ENCODE data around the gene CEP164. TPM values are rescaled to one million over a fixed set of nuclear protein-coding genes. Genes with fewer than 3 reads are reported as not detected.

CEP164 gene
- total and polyA plus RNA-seq, 9 of the 15 experiments (the other 6 are each of a cell fraction or from before 2014, with no cell fraction given), result 2.1 to 16.5 (median 10.4) TPM

Other genes with a start within 250 kb of the CEP164 start
Only the 7 nearest of the 8 such genes appear.
- gene PAFAH1B2, start 183.6 kb upstream of the CEP164 start, total RNA-seq (2014; rRNA removed), result 61.0 and 64.9 TPM in 2 replicates
- 94.7 and 109 TPM in 2 replicates for gene PAFAH1B2, start 183.6 kb upstream of the CEP164 start, total RNA-seq (2014; rRNA removed; fragmentation: Illumina TruSeq; extraction: Trizol)
- gene PAFAH1B2, start 183.6 kb upstream of the CEP164 start, total RNA-seq (2015; rRNA removed; fragmentation: Illumina TruSeq; extraction: Trizol), result 70.4 and 74.2 TPM in 2 replicates
- 82.3 and 90.2 TPM in 2 replicates for gene PAFAH1B2, start 183.6 kb upstream of the CEP164 start, total RNA-seq (2021)
- 43.3 and 55.3 TPM in 2 replicates for gene PAFAH1B2, start 183.6 kb upstream of the CEP164 start, polyA plus RNA-seq (2011; rRNA removed)
- 38.0 and 39.3 TPM in 2 replicates for gene PAFAH1B2, start 183.6 kb upstream of the CEP164 start, polyA plus RNA-seq (2014; fragmentation: Illumina TruSeq; extraction: Trizol)
- 10 to 100 TPM; 27.8 to 81.6 TPM for gene PAFAH1B2, start 183.6 kb upstream of the CEP164 start, polyA plus RNA-seq (2014; fragmentation: Nextera tagmentation; extraction: Ambion mirVana)
- gene PAFAH1B2, start 183.6 kb upstream of the CEP164 start, polyA plus RNA-seq (2014; rRNA removed), result 34.5 and 36.4 TPM in 2 replicates
- 5.9 and 7.1 TPM in 2 replicates for gene SIDT2, start 149.1 kb upstream of the CEP164 start, total RNA-seq (2014; rRNA removed)
- 4.4 and 6.5 TPM in 2 replicates for gene SIDT2, start 149.1 kb upstream of the CEP164 start, total RNA-seq (2014; rRNA removed; fragmentation: Illumina TruSeq; extraction: Trizol)
- 6.1 and 7.0 TPM in 2 replicates for gene SIDT2, start 149.1 kb upstream of the CEP164 start, total RNA-seq (2015; rRNA removed; fragmentation: Illumina TruSeq; extraction: Trizol)
- gene SIDT2, start 149.1 kb upstream of the CEP164 start, total RNA-seq (2021), result 17.7 and 20.2 TPM in 2 replicates
- gene SIDT2, start 149.1 kb upstream of the CEP164 start, polyA plus RNA-seq (2011; rRNA removed), result 11.5 and 21.7 TPM in 2 replicates
- 14.4 and 15.6 TPM in 2 replicates for gene SIDT2, start 149.1 kb upstream of the CEP164 start, polyA plus RNA-seq (2014; fragmentation: Illumina TruSeq; extraction: Trizol)
- gene SIDT2, start 149.1 kb upstream of the CEP164 start, polyA plus RNA-seq (2014; fragmentation: Nextera tagmentation; extraction: Ambion mirVana), result 1 to 10 TPM; 2.4 to 3.6 TPM
- 14.1 and 22.2 TPM in 2 replicates for gene SIDT2, start 149.1 kb upstream of the CEP164 start, polyA plus RNA-seq (2014; rRNA removed)
- 0.95 and 1.3 TPM in 2 replicates for gene TAGLN, start 128.5 kb upstream of the CEP164 start, total RNA-seq (2014; rRNA removed)
- gene TAGLN, start 128.5 kb upstream of the CEP164 start, total RNA-seq (2014; rRNA removed; fragmentation: Illumina TruSeq; extraction: Trizol), result 1.1 and 1.4 TPM in 2 replicates
- gene TAGLN, start 128.5 kb upstream of the CEP164 start, total RNA-seq (2015; rRNA removed; fragmentation: Illumina TruSeq; extraction: Trizol), result 0.87 and 1.2 TPM in 2 replicates
- 3.5 and 3.6 TPM in 2 replicates for gene TAGLN, start 128.5 kb upstream of the CEP164 start, total RNA-seq (2021)
- gene TAGLN, start 128.5 kb upstream of the CEP164 start, polyA plus RNA-seq (2011; rRNA removed), result 3.0 and 3.1 TPM in 2 replicates
- 2.4 and 2.8 TPM in 2 replicates for gene TAGLN, start 128.5 kb upstream of the CEP164 start, polyA plus RNA-seq (2014; fragmentation: Illumina TruSeq; extraction: Trizol)
- gene TAGLN, start 128.5 kb upstream of the CEP164 start, polyA plus RNA-seq (2014; fragmentation: Nextera tagmentation; extraction: Ambion mirVana), result under 1 TPM; 0.21 to 0.56 TPM
- 3.2 and 4.9 TPM in 2 replicates for gene TAGLN, start 128.5 kb upstream of the CEP164 start, polyA plus RNA-seq (2014; rRNA removed)
- gene PCSK7, start 95.8 kb upstream of the CEP164 start, total RNA-seq (2014; rRNA removed), result 15.2 and 20.8 TPM in 2 replicates
- gene PCSK7, start 95.8 kb upstream of the CEP164 start, total RNA-seq (2014; rRNA removed; fragmentation: Illumina TruSeq; extraction: Trizol), result 15.2 and 15.6 TPM in 2 replicates
- 16.7 and 18.2 TPM in 2 replicates for gene PCSK7, start 95.8 kb upstream of the CEP164 start, total RNA-seq (2015; rRNA removed; fragmentation: Illumina TruSeq; extraction: Trizol)
- 29.2 and 30.4 TPM in 2 replicates for gene PCSK7, start 95.8 kb upstream of the CEP164 start, total RNA-seq (2021)
- gene PCSK7, start 95.8 kb upstream of the CEP164 start, polyA plus RNA-seq (2011; rRNA removed), result 14.9 and 15.6 TPM in 2 replicates
- 19.9 and 22.1 TPM in 2 replicates for gene PCSK7, start 95.8 kb upstream of the CEP164 start, polyA plus RNA-seq (2014; fragmentation: Illumina TruSeq; extraction: Trizol)
- 1 to 10 TPM; 3.1 to 3.9 TPM for gene PCSK7, start 95.8 kb upstream of the CEP164 start, polyA plus RNA-seq (2014; fragmentation: Nextera tagmentation; extraction: Ambion mirVana)
- gene PCSK7, start 95.8 kb upstream of the CEP164 start, polyA plus RNA-seq (2014; rRNA removed), result 25.3 and 27.7 TPM in 2 replicates
- 6.6 and 10.1 TPM in 2 replicates for gene RNF214, start 95.2 kb upstream of the CEP164 start, total RNA-seq (2014; rRNA removed)
- 11.9 and 13.5 TPM in 2 replicates for gene RNF214, start 95.2 kb upstream of the CEP164 start, total RNA-seq (2014; rRNA removed; fragmentation: Illumina TruSeq; extraction: Trizol)
- gene RNF214, start 95.2 kb upstream of the CEP164 start, total RNA-seq (2015; rRNA removed; fragmentation: Illumina TruSeq; extraction: Trizol), result 9.5 and 10.2 TPM in 2 replicates
- 22.3 and 24.8 TPM in 2 replicates for gene RNF214, start 95.2 kb upstream of the CEP164 start, total RNA-seq (2021)
- gene RNF214, start 95.2 kb upstream of the CEP164 start, polyA plus RNA-seq (2011; rRNA removed), result 12.6 and 18.0 TPM in 2 replicates
- 20.2 and 22.7 TPM in 2 replicates for gene RNF214, start 95.2 kb upstream of the CEP164 start, polyA plus RNA-seq (2014; fragmentation: Illumina TruSeq; extraction: Trizol)
- 1 to 10 TPM; 6.6 to 7.4 TPM for gene RNF214, start 95.2 kb upstream of the CEP164 start, polyA plus RNA-seq (2014; fragmentation: Nextera tagmentation; extraction: Ambion mirVana)
- 11.6 and 12.1 TPM in 2 replicates for gene RNF214, start 95.2 kb upstream of the CEP164 start, polyA plus RNA-seq (2014; rRNA removed)
- 3.1 and 3.8 TPM in 2 replicates for gene BACE1-AS, start 36.5 kb upstream of the CEP164 start, total RNA-seq (2014; rRNA removed)
- 2.9 and 3.9 TPM in 2 replicates for gene BACE1-AS, start 36.5 kb upstream of the CEP164 start, total RNA-seq (2014; rRNA removed; fragmentation: Illumina TruSeq; extraction: Trizol)
- 3.0 TPM in 2 replicates for gene BACE1-AS, start 36.5 kb upstream of the CEP164 start, total RNA-seq (2015; rRNA removed; fragmentation: Illumina TruSeq; extraction: Trizol)
- gene BACE1-AS, start 36.5 kb upstream of the CEP164 start, total RNA-seq (2021), result 4.7 and 5.9 TPM in 2 replicates
- gene BACE1-AS, start 36.5 kb upstream of the CEP164 start, polyA plus RNA-seq (2011; rRNA removed), result 3.7 and 5.3 TPM in 2 replicates
- gene BACE1-AS, start 36.5 kb upstream of the CEP164 start, polyA plus RNA-seq (2014; fragmentation: Illumina TruSeq; extraction: Trizol), result 4.5 and 4.8 TPM in 2 replicates
- gene BACE1-AS, start 36.5 kb upstream of the CEP164 start, polyA plus RNA-seq (2014; fragmentation: Nextera tagmentation; extraction: Ambion mirVana), result 1 to 10 TPM; 3.2 to 8.2 TPM
- 2.2 and 3.8 TPM in 2 replicates for gene BACE1-AS, start 36.5 kb upstream of the CEP164 start, polyA plus RNA-seq (2014; rRNA removed)
- not detected in 2 replicates for gene BACE1, start 11.6 kb upstream of the CEP164 start, total RNA-seq (2014; rRNA removed)
- gene BACE1, start 11.6 kb upstream of the CEP164 start, total RNA-seq (2014; rRNA removed; fragmentation: Illumina TruSeq; extraction: Trizol), result not detected in 2 replicates
- gene BACE1, start 11.6 kb upstream of the CEP164 start, total RNA-seq (2015; rRNA removed; fragmentation: Illumina TruSeq; extraction: Trizol), result not detected in 2 replicates
- gene BACE1, start 11.6 kb upstream of the CEP164 start, total RNA-seq (2021), result 0.18 and 0.29 TPM in 2 replicates
- 0.01 and 0.09 TPM in 2 replicates for gene BACE1, start 11.6 kb upstream of the CEP164 start, polyA plus RNA-seq (2011; rRNA removed)
- gene BACE1, start 11.6 kb upstream of the CEP164 start, polyA plus RNA-seq (2014; fragmentation: Illumina TruSeq; extraction: Trizol), result not detected in 2 replicates
- under 1 TPM; 0.14 to 0.25 TPM for gene BACE1, start 11.6 kb upstream of the CEP164 start, polyA plus RNA-seq (2014; fragmentation: Nextera tagmentation; extraction: Ambion mirVana)
- gene BACE1, start 11.6 kb upstream of the CEP164 start, polyA plus RNA-seq (2014; rRNA removed), result not detected in 2 replicates